GM12878 (cell line): Measurements from ENCODE around the gene HSPA2. TPM values are rescaled to one million over a fixed set of nuclear protein-coding genes. Genes with fewer than 3 reads are reported as not detected.
A peak's percentile ranks its signal among the peaks of the same experiment; 100 is the strongest.

Source experiments
- ATAC-seq: fragments of 200-7000 bp; cut with Tn5 transposase; 3 replicates; pipeline ENCODE4 v1.9.1; 2020; ENCODE audit warnings: mild to moderate bottlenecking, moderate library complexity
- BruUV-seq: library from RNA; stranded (reverse); fragments of 400-500 nt; replicated peaks from 2 replicates; lab custom pipeline; 2021; lab: Mats Ljungman, UMichigan
- CTCF ChIA-PET: fragments of 300-600 bp; sonication (Branson Sonifier 250); formaldehyde crosslinking; extraction: SDS; loops from one replicate; lab custom pipeline; 2021; ENCODE audit warnings: inconsistent platforms; lab: Yijun Ruan, JAX
- POLR2A ChIA-PET: fragments of 350-600 bp; formaldehyde crosslinking; extraction: SDS; loops from one replicate; lab custom pipeline; 2021; ENCODE audit warnings: inconsistent platforms; lab: Charles Lee
- RAD21 ChIA-PET: fragments of 300-600 bp; sonication (Branson Sonifier 250); formaldehyde crosslinking; loops from one replicate; lab custom pipeline; 2023; ENCODE audit warnings: antibody characterized with exemption; ENCODE audit not compliant: unreplicated experiment; lab: Charles Lee
- SMC1A ChIA-PET: fragments of 300-600 bp; sonication (Branson Sonifier 250); formaldehyde crosslinking; loops from one replicate; lab custom pipeline; 2023; ENCODE audit not compliant: unreplicated experiment, uncharacterized antibody; lab: Charles Lee
- DNase-seq: peaks from one replicate; pipeline ENCODE4 v3.0.0-alpha.2; 2011; ENCODE audit warnings: low read depth, low spot score
- FAIRE-seq: peaks from 3 replicates; lab custom pipeline; 2011; peaks lifted over from hg19 to GRCh38; lab: Jason Lieb, UNC
- H2AFZ ChIP-seq: 2 replicates; pipeline ENCODE4 v1.6.0; 2011; ENCODE audit warnings: low read depth, low read length, control low read depth; ENCODE audit not compliant: control insufficient read depth
- H3K27ac ChIP-seq: 2 replicates; pipeline ENCODE4 v1.5.1; 2011; ENCODE audit warnings: control low read depth; ENCODE audit not compliant: control insufficient read depth, insufficient read depth
- H3K27me3 ChIP-seq, 2 experiments: replicated peaks in 1 of 2; 2 replicates each; pipeline versions ENCODE4 v1.6.0 to v1.6.1; 2011; ENCODE audit warnings: low read length in 1 of 2; ENCODE audit not compliant: control insufficient read depth in 2 of 2, insufficient read depth in 2 of 2
- H3K36me3 ChIP-seq, 2 experiments: 2 replicates each; pipeline ENCODE4 v1.5.1; 2011; ENCODE audit warnings: low read length in 1 of 2; ENCODE audit not compliant: control insufficient read depth in 2 of 2, insufficient read depth in 2 of 2
- H3K4me1 ChIP-seq: 2 replicates; pipeline ENCODE4 v1.6.1; 2011; ENCODE audit warnings: mild to moderate bottlenecking, low read length, moderate library complexity, mixed read lengths; ENCODE audit not compliant: control insufficient read depth, insufficient read depth
- H3K4me2 ChIP-seq: 2 replicates; pipeline ENCODE4 v1.6.0; 2011; ENCODE audit warnings: control low read depth; ENCODE audit not compliant: control insufficient read depth, insufficient read depth
- H3K4me3 ChIP-seq: fragments of 200-600 bp; sonication (generic); 2 replicates; pipeline ENCODE4 v1.5.1; 2016
- H3K79me2 ChIP-seq: 2 replicates; pipeline ENCODE4 v1.6.0; 2011; ENCODE audit warnings: low read length; ENCODE audit not compliant: control insufficient read depth, insufficient read depth
- H3K9ac ChIP-seq: 2 replicates; pipeline ENCODE4 v1.8.0; 2011; ENCODE audit warnings: low read length, control low read depth, mixed read lengths; ENCODE audit not compliant: control insufficient read depth, insufficient read depth
- H3K9me3 ChIP-seq: replicated peaks from 3 replicates; pipeline ENCODE4 v1.5.1; 2011; ENCODE audit warnings: mild to moderate bottlenecking, low read length; ENCODE audit not compliant: control insufficient read depth, insufficient read depth
- H4K20me1 ChIP-seq: 2 replicates; pipeline ENCODE4 v1.6.0; 2011; ENCODE audit not compliant: control insufficient read depth, insufficient read depth
- BACH1 ChIP-seq: fragments of 450-650 bp; IDR thresholded peaks from 2 replicates; pipeline ENCODE4 v1.6.1; 2017; ENCODE audit warnings: mild to moderate bottlenecking, borderline replicate concordance
- BMI1 ChIP-seq: fragments of 450-650 bp; IDR thresholded peaks from 2 replicates; pipeline ENCODE4 v1.6.1; 2016; ENCODE audit warnings: mild to moderate bottlenecking, moderate library complexity, borderline replicate concordance
- ESRRA ChIP-seq: IDR thresholded peaks from 2 replicates; pipeline ENCODE4 v1.6.1; 2012; ENCODE audit warnings: mild to moderate bottlenecking, low read length, improper control_type of control experiment
- POLR2AphosphoS5 ChIP-seq: IDR thresholded peaks from 2 replicates; pipeline ENCODE4 v1.6.1; 2011; ENCODE audit warnings: mild to moderate bottlenecking, low read length, inconsistent platforms
- REST ChIP-seq: IDR thresholded peaks from 2 replicates; pipeline ENCODE4 v1.6.1; 2012; ENCODE audit warnings: mild to moderate bottlenecking, low read depth, low read length
- SMAD5 ChIP-seq: IDR thresholded peaks from 2 replicates; pipeline ENCODE4 v1.6.1; 2016; ENCODE audit warnings: antibody characterized with exemption, low read depth
- WGBS: methylation state at CpG from one replicate; pipeline ENCODE4 v1.1.6; 2016; ENCODE audit warnings: low lambda C conversion rate; ENCODE audit not compliant: insufficient replicate concordance, insufficient coverage; ENCODE audit errors: missing lambda C conversion rate; 5-methylcytosine and 5-hydroxymethylcytosine counted together
- in situ Hi-C: fragments of 300-500 bp; cut with MboI; formaldehyde crosslinking; loops from 9 replicates; pipeline ENCODE4 v1.14.3; 2018; ENCODE audit warnings: mixed read lengths
- intact Hi-C: fragments of 100-400 bp; cut with micrococcal nuclease; formaldehyde crosslinking; loops from one replicate; pipeline ENCODE4 v1.14.2; 2022; ENCODE audit not compliant: unreplicated experiment
- polyA plus RNA-seq, 11 experiments: library from polyadenylated mRNA; depleted of rRNA in 4 of 11; unstranded in 6 of 11; stranded (reverse) in 5 of 11; fragments of >200 nt; fragmentation: Nextera tagmentation in 4 of 11; fragmentation: Illumina TruSeq in 1 of 11; extraction: Ambion mirVana in 4 of 11; extraction: Trizol in 1 of 11; gene quantifications; 1 replicate in 1 of 11; 2 replicates in 10 of 11; pipeline versions ENCODE4 v1.2.1 to v1.2.3, GENCODE V29; 2011 to 2016; ENCODE audit warnings: inconsistent platforms in 2 of 11, missing spikeins in 2 of 11, low read depth in 1 of 11
- total RNA-seq, 4 experiments: library from RNA; depleted of rRNA in 3 of 4; stranded (reverse); fragments of >200 nt in 3 of 4; fragmentation: Illumina TruSeq in 1 of 4; extraction: Trizol in 1 of 4; gene quantifications; 2 replicates each; pipeline versions ENCODE4 v1.2.1 to v1.2.3, GENCODE V29; 2013 to 2021

The HSPA2 gene
- total and polyA plus RNA-seq, 10 of the 15 experiments (the other 5 are each of a cell fraction or from before 2014, with no cell fraction given): 0.02 to 1.2 (median 0.65) TPM

- peaks cover 5% of the 10 kb centered on the region for H4K20me1 ChIP-seq
- DNase-seq: no peak
- H3K36me3 ChIP-seq: peaks cover 0 to 11% of the 10 kb centered on the region in 2 experiments; a peak in 3 of 4 replicates
These were observed 33.0 kb upstream of the HSPA2 start for GRCh38 chr14:64507376-64508156.

More at GRCh38 chr14:64507376-64508156, 33.0 kb upstream of the HSPA2 start:
- Histone ChIP-seq H3K4me2 (peak overlapping the region; percentile 93), H3K9me3 (no peaks in the 10 kb centered on the region), H2AFZ (no peak overlapping the region), H3K4me3 (peak overlapping the region; percentile 91), H3K9ac (peak overlapping the region; percentile 45), H3K27me3 (no peaks in the 10 kb centered on the region), H3K27ac (peak overlapping the region; percentile 98), H3K4me1 (peaks cover 22% of the 10 kb centered on the region), H3K79me2 (peaks cover 96% of the 10 kb centered on the region)
- ChIA-PET SMC1A (interaction anchor here (0.9 to 5.0 kb wide), 7 partner anchors 10 to 164 kb away, joined by 3 to 40 read pairs (median 6); partner anchors contain the start of gene AKAP5), CTCF (interaction anchor here (1.9 to 6.3 kb wide), 5 partner anchors 11 to 163 kb away, joined by 11 to 63 read pairs (median 43); no protein-coding TSS in a partner anchor), POLR2A (interaction anchor here (0.5 to 1.0 kb wide), 4 partner anchors 10 to 782 kb away, joined by 3 to 5 read pairs (median 3); no protein-coding TSS in a partner anchor), RAD21 (interaction anchor here (0.9 to 4.2 kb wide), 7 partner anchors 11 to 129 kb away, joined by 3 to 19 read pairs (median 4); partner anchors contain the start of gene MTHFD1)
- intact Hi-C loops: loop anchor here (2.0 to 5.0 kb wide), 3 partner anchors 63 to 170 kb away; no protein-coding TSS in a partner anchor
- BruUV-seq: no TSS peak
- ATAC-seq (no peak), FAIRE-seq (no peak)
- in situ Hi-C loops: no loop called here
- 1% methylated on average over 4 of the region's 4 CpGs for WGBS
- TF ChIP-seq BACH1 (no peak), REST (no peak), BMI1 (peak; percentile 12; the same call in 1 of the 2 replicates), ESRRA (no peak), SMAD5 (no peak), POLR2AphosphoS5 (no peak)
